ENCODE measurements around the gene DNPH1. TPM values are rescaled to one million over a fixed set of nuclear protein-coding genes. Genes with fewer than 3 reads are reported as not detected.

Gene DNPH1
- total RNA-seq, 1 donor from 2014 or later, result 87.5 TPM

GRCh38 chr6:43185391-43185985 lies 43.8 kb downstream of the DNPH1 start:
- no peak for DNase-seq (ENCODE audit: extremely low read depth, low read depth, low spot score)

DNA sequence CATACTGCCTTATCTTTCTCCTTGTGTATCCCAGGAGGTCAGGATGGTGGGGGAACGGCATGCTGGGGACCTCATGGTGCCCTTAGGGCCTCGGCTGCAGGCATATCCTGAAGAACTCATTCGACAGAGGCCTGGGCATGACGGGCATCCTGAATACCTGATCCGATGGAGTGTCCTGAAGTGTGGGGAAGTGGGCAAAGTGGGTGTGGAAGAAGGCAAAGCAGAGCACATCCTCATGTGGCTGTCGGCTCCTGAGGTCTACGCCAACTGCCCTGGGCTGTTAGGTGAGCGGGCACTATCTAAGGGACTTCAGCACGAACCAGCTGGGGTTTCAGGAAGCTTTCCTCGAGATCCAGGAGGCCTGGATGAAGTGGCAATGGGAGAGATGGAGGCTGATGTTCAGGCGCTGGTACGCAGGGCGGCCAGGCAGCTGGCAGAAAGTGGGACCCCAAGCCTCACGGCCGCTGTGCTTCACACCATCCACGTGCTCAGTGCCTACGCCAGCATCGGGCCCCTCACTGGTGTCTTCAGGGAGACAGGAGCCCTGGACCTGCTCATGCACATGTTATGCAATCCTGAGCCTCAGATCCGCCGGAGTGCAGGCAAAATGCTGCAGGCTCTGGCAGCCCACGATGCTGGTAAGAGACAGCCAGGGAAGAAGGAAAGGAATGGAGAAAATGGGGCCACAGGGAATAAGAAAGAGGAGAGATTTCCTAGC lies 44.9 kb downstream of the DNPH1 start:
- DNase-seq (ENCODE audit: extremely low read depth, low read depth, low spot score), result no peak

DNA sequence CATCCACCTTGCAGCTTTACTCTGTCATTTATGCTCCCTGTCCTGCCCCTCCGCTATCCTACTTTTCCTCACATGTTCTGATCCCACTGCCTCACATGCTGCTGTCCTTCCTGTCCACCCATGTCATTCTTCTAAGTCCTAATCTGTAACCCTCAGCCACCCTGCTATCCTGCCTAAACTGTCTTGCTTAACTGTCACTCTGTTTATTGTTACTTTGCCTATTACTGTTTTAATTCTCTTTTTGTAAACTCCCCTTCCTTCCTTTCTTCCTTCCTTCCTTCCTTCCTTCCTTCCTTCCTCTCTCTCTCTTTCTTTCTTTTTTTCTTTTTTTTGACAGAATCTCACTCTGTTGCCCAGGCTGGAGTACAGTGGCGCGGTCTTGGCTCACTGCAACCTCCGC lies 45.8 kb downstream of the DNPH1 start:
- DNase-seq (ENCODE audit: extremely low read depth, low read depth, low spot score), result no peak

GRCh38 chr6:43181942-43182860 lies 47.1 kb downstream of the DNPH1 start, which contains the start of gene CUL9:
Gene CUL9 (plus strand): TSS chr6:43182196. CDS start chr6:43184311, 2,115 bp downstream.
- DNase-seq (ENCODE audit: extremely low read depth, low read depth, low spot score), result no peak

DNA sequence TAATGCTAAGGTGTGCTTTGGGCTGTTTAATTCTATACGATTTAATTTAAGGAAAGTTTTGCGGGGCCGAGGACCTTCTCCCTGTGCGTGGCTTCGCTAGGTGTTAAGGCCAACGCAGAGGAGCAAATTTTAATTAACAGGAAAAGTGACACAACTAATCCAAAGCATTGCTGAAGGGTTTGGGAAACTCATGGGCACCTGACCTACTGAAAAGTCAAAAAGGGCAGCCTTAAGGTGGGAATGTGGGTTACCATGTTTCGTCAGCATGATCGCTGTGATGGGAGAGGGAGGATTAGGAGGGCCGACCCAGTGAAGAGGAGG lies 47.7 kb downstream of the DNPH1 start:
- DNase-seq (ENCODE audit: extremely low read depth, low read depth, low spot score), result no peak

DNA sequence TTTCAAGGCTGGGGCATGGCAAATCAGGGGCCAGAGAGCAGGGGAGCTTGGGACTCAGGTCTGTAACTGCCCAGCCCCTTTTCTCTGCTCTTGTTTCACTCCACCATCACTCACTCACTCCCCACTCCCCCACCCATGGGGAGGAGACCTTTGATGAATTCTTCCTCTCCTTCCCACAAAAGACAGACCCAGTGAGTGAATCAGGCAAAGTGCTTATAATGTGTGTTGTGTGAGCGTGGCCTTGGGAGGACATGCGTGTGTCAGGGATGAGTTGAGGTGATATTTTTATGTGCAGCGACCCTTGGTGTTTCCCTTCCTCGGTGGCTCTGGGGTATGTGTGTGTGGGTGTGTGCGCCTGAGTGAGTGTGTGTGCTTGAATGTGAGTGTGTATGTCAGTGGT lies 48.3 kb downstream of the DNPH1 start:
- no peak for DNase-seq (ENCODE audit: extremely low read depth, low read depth, low spot score)

DNA sequence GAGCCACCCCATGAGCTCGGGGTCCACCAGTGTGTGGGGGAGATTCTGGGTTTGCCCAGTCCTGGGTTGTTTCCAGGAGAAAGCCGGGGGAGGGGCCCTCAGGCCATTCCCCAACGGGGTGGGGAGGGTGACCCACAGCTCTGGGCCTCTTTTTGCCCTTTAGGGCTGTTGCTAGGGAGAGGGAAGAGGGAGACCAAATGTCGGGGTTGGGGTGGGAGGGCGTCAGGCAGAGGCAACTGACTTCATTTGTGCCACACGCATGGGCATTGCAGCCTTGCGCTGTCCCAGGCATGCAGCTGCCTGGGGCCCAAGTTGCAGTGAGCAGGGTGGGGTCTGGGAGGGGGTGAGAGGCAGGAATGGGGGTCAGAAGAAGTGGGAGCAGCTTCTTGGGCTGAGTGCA lies 49.2 kb downstream of the DNPH1 start:
- no peak for DNase-seq (ENCODE audit: extremely low read depth, low read depth, low spot score)

GRCh38 chr6:43178951-43179830 lies 50.1 kb downstream of the DNPH1 start:
- no peak for DNase-seq (ENCODE audit: extremely low read depth, low read depth, low spot score)

DNA sequence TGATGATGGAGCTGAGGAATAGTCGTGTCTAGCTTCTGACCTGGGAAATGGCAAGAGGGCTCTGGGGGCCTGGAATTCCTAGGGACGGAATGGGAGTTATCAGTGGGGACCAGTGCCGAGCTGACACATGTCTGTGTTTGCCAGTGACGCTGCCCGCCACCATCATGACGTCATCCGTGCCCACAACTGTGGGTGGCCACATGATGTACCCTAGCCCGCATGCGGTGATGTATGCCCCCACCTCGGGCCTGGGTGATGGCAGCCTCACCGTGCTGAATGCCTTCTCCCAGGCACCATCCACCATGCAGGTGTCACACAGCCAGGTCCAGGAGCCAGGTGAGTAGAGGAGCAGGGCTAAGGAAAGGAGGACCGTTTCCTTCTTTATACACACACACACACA lies 51.1 kb downstream of the DNPH1 start:
- no peak for DNase-seq (ENCODE audit: extremely low read depth, low read depth, low spot score)

GRCh38 chr6:43176423-43176786 lies 52.9 kb downstream of the DNPH1 start:
- no peak for DNase-seq (ENCODE audit: extremely low read depth, low read depth, low spot score)

DNA sequence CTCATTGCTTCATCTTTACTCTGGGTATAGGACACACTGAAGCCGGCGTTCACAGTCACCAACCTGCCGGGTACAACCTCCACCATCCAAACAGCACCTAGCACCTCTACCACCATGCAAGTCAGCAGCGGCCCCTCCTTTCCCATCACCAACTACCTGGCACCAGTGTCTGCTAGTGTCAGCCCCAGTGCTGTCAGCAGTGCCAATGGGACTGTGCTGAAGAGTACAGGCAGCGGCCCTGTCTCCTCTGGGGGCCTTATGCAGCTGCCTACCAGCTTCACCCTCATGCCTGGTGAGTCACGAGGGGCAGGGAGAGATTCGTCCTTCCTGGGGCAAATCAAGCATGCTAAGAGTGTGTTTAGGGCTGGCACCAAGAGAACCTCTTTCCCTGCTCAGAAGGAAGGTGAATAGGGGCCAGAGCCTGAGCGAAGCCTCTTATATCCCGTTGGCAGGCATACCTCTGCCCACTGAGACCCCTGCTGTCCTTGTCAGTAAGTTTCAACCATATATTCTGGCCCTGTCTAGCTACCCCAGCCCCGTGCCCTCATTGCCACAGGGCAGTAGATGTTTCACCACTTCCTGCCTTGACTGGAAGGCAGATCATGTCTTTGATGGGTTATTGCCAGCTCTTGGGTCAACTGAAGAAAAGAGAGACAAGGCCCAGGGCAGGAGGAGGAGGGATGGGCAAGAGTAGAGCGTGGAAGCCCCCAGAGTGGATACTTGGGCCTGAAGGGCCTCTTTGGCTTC lies 53.4 kb downstream of the DNPH1 start:
- DNase-seq (ENCODE audit: extremely low read depth, low read depth, low spot score), result no peak

Other genes with a start within 250 kb of the DNPH1 start
- gene PPP2R5D, start 244.9 kb downstream of the DNPH1 start, total RNA-seq, result 56.4 and 60.8 TPM in 2 replicates
- gene MEA1, start 215.5 kb downstream of the DNPH1 start, total RNA-seq, result 50.8 and 53.2 TPM in 2 replicates
- 88.4 and 88.6 TPM in 2 replicates for gene KLHDC3, start 215.2 kb downstream of the DNPH1 start, total RNA-seq
- gene RRP36, start 207.9 kb downstream of the DNPH1 start, total RNA-seq, result 83.9 and 99.2 TPM in 2 replicates
- 26.6 and 31.9 TPM in 2 replicates for gene CUL7, start 175.6 kb downstream of the DNPH1 start, total RNA-seq
- gene MRPL2, start 170.0 kb downstream of the DNPH1 start, total RNA-seq, result 18.2 and 29.3 TPM in 2 replicates
- gene KLC4, start 169.8 kb downstream of the DNPH1 start, total RNA-seq, result 18.0 and 22.2 TPM in 2 replicates
- 53.8 and 73.6 TPM in 2 replicates for gene PTK7, start 153.2 kb downstream of the DNPH1 start, total RNA-seq
- gene SRF, start 58.2 kb downstream of the DNPH1 start, total RNA-seq, result 30.1 and 31.4 TPM in 2 replicates
- gene CUL9, start 47.3 kb downstream of the DNPH1 start, total RNA-seq, result 42.1 and 49.7 TPM in 2 replicates
- 0.06 TPM in 1 of 2 replicates, not detected in the other for gene TTBK1, start 14.0 kb upstream of the DNPH1 start, total RNA-seq
- gene SLC22A7, start 68.8 kb upstream of the DNPH1 start, total RNA-seq, result not detected in 2 replicates
- not detected in 2 replicates for gene CRIP3, start 79.3 kb upstream of the DNPH1 start, total RNA-seq
- gene ZNF318, start 140.2 kb upstream of the DNPH1 start, total RNA-seq, result 10.2 and 16.0 TPM in 2 replicates
- gene ABCC10, start 198.1 kb upstream of the DNPH1 start, total RNA-seq, result 19.8 and 32.6 TPM in 2 replicates
- 0.88 and 0.92 TPM in 2 replicates for gene DLK2, start 226.1 kb upstream of the DNPH1 start, total RNA-seq
- 26.0 and 26.5 TPM in 2 replicates for gene TJAP1, start 248.1 kb upstream of the DNPH1 start, total RNA-seq